BE2C (cell line): ENCODE measurements around the gene IQSEC1.

Experiments used
- DNase-seq: peaks from one replicate; pipeline ENCODE4 v3.0.0-alpha.2; 2020
- H3K27me3 ChIP-seq: fragments of 250-450 bp; sonication (Bioruptor Pico); 2 replicates; pipeline ENCODE4 v1.5.1; 2020; ENCODE audit warnings: mild to moderate bottlenecking
- H3K36me3 ChIP-seq: fragments of 250-450 bp; sonication (Bioruptor Pico); 2 replicates; pipeline ENCODE4 v1.5.1; 2020; ENCODE audit warnings: mild to moderate bottlenecking
- H3K4me1 ChIP-seq: fragments of 250-450 bp; sonication (Bioruptor Pico); 2 replicates; pipeline ENCODE4 v1.5.1; 2020
- H3K4me3 ChIP-seq: 2 replicates; pipeline ENCODE4 v1.5.1; 2011; ENCODE audit warnings: low read depth, low read length
- H3K9me3 ChIP-seq: fragments of 250-450 bp; sonication (Bioruptor Pico); 2 replicates; pipeline ENCODE4 v1.5.1; 2020
- CTCF ChIP-seq: IDR thresholded peaks from 2 replicates; pipeline ENCODE4 v1.5.1; 2012; ENCODE audit warnings: mild to moderate bottlenecking, low read depth, low read length

Gene IQSEC1

GRCh38 chr3:13104511-13104910, 31.3 kb upstream of the IQSEC1 start:
- DNase-seq, result no peak
- Histone ChIP-seq H3K4me3 (no peak overlapping the region), H3K27me3 (no peaks in the 10 kb centered on the region), H3K4me1 (no peaks in the 10 kb centered on the region), H3K36me3 (no peaks in the 10 kb centered on the region), H3K9me3 (no peaks in the 10 kb centered on the region)
- TF ChIP-seq CTCF, result no peak

- H3K9me3 ChIP-seq, result no peaks in the 10 kb centered on the region
- no peak for TF ChIP-seq CTCF
- H3K4me1 ChIP-seq, result no peaks in the 10 kb centered on the region
- H3K4me3 ChIP-seq, result no peak overlapping the region
- no peaks in the 10 kb centered on the region for H3K36me3 ChIP-seq
- no peaks in the 10 kb centered on the region for H3K27me3 ChIP-seq
- no peak for DNase-seq
Observed at GRCh38 chr3:13103416-13104058, 30.3 kb upstream of the IQSEC1 start.

GRCh38 chr3:13102386-13103345, 29.4 kb upstream of the IQSEC1 start:
- DNase-seq, result no peak
- TF ChIP-seq CTCF, result no peak
- H3K4me1 ChIP-seq, result no peaks in the 10 kb centered on the region
- H3K36me3 ChIP-seq, result no peaks in the 10 kb centered on the region
- H3K4me3 ChIP-seq, result no peak overlapping the region
- no peaks in the 10 kb centered on the region for H3K27me3 ChIP-seq
- no peaks in the 10 kb centered on the region for H3K9me3 ChIP-seq

- Histone ChIP-seq H3K36me3 (no peaks in the 10 kb centered on the region), H3K27me3 (no peaks in the 10 kb centered on the region), H3K4me3 (no peak overlapping the region), H3K4me1 (no peaks in the 10 kb centered on the region), H3K9me3 (no peaks in the 10 kb centered on the region)
- no peak for TF ChIP-seq CTCF
- DNase-seq, result no peak
Observed at GRCh38 chr3:13099707-13100106, 26.5 kb upstream of the IQSEC1 start.

- Histone ChIP-seq H3K9me3 (no peaks in the 10 kb centered on the region), H3K27me3 (no peaks in the 10 kb centered on the region)
Observed at GRCh38 chr3:13098192-13098988, 25.2 kb upstream of the IQSEC1 start.

More at GRCh38 chr3:13098192-13098988, 25.2 kb upstream of the IQSEC1 start:
- Histone ChIP-seq H3K4me3 (no peak overlapping the region), H3K4me1 (no peaks in the 10 kb centered on the region), H3K36me3 (no peaks in the 10 kb centered on the region)
- no peak for DNase-seq
- TF ChIP-seq CTCF, result no peak
